ENCODE results near the gene EIF2B1. TPM values are rescaled to one million over a fixed set of nuclear protein-coding genes. Genes with fewer than 3 reads are reported as not detected.
"Not testable (repeated sequence)": the region's sequence is repeated elsewhere in the genome, so short reads cannot be mapped to it uniquely, and the experiment has no call there.

The EIF2B1 gene
- total and polyA plus RNA-seq, 4 donors, result 18.5 to 43.6 (median 37.3) TPM

DNA sequence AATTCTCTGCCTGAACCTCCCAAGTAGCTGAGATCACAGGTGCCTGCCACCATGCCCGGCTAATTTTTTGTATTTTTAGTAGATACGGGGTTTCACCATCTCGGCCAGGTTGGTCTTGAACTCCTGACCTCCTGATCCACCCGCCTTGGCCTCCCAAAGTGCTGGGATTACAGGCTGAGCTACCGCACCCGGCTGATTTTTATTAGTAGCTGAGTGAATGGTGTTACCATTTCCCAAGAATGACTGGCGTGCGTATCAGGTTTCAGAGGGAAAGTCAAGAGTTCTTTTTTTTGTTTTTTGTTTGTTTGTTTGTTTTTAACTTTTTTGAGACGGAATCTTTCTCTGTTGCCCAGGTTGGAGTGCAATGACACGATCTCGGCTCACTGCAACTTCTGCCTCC is 30.0 kb downstream of the EIF2B1 start:
- ATAC-seq (ENCODE audit: low FRiP score); H3K9me3 ChIP-seq (ENCODE audit: control insufficient read depth, low read length); DNase-seq; H3K27ac ChIP-seq (ENCODE audit: low read depth in 1 of 2, low read length in 2 of 2); H3K36me3 ChIP-seq (ENCODE audit: control insufficient read depth in 1 of 2, insufficient read depth in 2 of 2, low read length in 1 of 2); H3K4me1 ChIP-seq (ENCODE audit: control insufficient read depth in 1 of 2, insufficient read depth in 2 of 2, low read length in 2 of 2); H3K27me3 ChIP-seq (ENCODE audit: control insufficient read depth in 1 of 2, insufficient read depth in 2 of 2, low read length in 1 of 2); intact Hi-C loops (cut with DNase I); H3K4me3 ChIP-seq (ENCODE audit: low read length in 2 of 2): not testable (repeated sequence)
- WGBS, 2 donors, result 88 to 89% methylated on average over 11 of the region's 11 CpGs

DNA sequence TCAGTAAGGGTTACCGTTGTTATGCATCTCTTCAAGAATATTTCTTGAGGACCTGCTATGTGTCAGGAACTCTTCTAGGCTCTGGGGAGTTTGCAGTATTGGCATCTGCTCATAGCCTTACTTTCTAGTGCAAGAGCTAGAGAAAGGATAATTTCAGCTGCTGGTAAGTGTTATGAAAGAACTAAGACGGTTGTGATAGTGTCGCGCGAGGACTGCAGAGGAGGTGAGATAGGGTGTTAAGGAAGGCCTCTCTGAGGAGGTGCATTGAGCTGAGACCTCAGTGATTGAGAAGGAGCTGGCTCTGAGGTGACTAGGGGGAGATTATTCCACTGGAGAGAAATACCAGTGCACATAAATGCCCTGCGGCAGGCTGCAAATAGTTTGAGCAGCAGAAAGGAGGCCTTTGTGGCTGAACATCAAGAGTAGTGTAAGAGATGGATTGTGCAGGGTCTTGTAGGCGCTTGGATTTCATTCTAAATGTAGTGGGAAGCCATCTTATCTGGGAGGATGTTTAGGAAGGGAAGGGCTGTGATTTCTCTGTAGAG is 30.8 kb downstream of the EIF2B1 start:
- H3K4me1 ChIP-seq (ENCODE audit: control insufficient read depth in 1 of 2, insufficient read depth in 2 of 2, low read length in 2 of 2), result peaks cover 0 to 5% of the 10 kb centered on the region in 2 donors
- 14 to 15% methylated on average over 7 of the region's 7 CpGs for WGBS, 2 donors
- H3K27ac ChIP-seq (ENCODE audit: low read depth in 1 of 2, low read length in 2 of 2), result no peak overlapping the region
- no peaks in the 10 kb centered on the region for H3K27me3 ChIP-seq (ENCODE audit: control insufficient read depth in 1 of 2, insufficient read depth in 2 of 2, low read length in 1 of 2)
- intact Hi-C loops (cut with DNase I), result no loop called here
- ATAC-seq (ENCODE audit: low FRiP score) (no peak), DNase-seq (no peak)
- no peaks in the 10 kb centered on the region for H3K9me3 ChIP-seq (ENCODE audit: control insufficient read depth, low read length)
- peak overlapping the region; percentile 52 to 86 for H3K4me3 ChIP-seq (ENCODE audit: low read length in 2 of 2)
- H3K36me3 ChIP-seq (ENCODE audit: control insufficient read depth in 1 of 2, insufficient read depth in 2 of 2, low read length in 1 of 2), result no peaks in the 10 kb centered on the region

GRCh38 chr12:123601602-123602489 is 31.6 kb downstream of the EIF2B1 start, which contains the start of gene DDX55:
TSS of gene DDX55 (plus strand) at chr12:123602099. CDS start at chr12:123602149, 50 bp downstream.
- Histone ChIP-seq H3K4me1 (ENCODE audit: control insufficient read depth in 1 of 2, insufficient read depth in 2 of 2, low read length in 2 of 2) (peaks cover 0 to 5% of the 10 kb centered on the region in 2 donors), H3K4me3 (ENCODE audit: low read length in 2 of 2) (peak within 1 kb of the TSS; percentile 52 to 86), H3K27ac (ENCODE audit: low read depth in 1 of 2, low read length in 2 of 2) (peak within 1 kb of the TSS; percentile 4 to 69), H3K36me3 (ENCODE audit: control insufficient read depth in 1 of 2, insufficient read depth in 2 of 2, low read length in 1 of 2) (no peaks in the 10 kb centered on the region), H3K27me3 (ENCODE audit: control insufficient read depth in 1 of 2, insufficient read depth in 2 of 2, low read length in 1 of 2) (no peaks in the 10 kb centered on the region), H3K9me3 (ENCODE audit: control insufficient read depth, low read length) (no peaks in the 10 kb centered on the region)
- ATAC-seq (ENCODE audit: low FRiP score) (peak; percentile 96), DNase-seq (peak; percentile 90 to 94)
- intact Hi-C loops (cut with DNase I), result no loop called here
- WGBS, 2 donors, result 0% methylated on average over 68 to 81 of the region's 81 CpGs

DNA sequence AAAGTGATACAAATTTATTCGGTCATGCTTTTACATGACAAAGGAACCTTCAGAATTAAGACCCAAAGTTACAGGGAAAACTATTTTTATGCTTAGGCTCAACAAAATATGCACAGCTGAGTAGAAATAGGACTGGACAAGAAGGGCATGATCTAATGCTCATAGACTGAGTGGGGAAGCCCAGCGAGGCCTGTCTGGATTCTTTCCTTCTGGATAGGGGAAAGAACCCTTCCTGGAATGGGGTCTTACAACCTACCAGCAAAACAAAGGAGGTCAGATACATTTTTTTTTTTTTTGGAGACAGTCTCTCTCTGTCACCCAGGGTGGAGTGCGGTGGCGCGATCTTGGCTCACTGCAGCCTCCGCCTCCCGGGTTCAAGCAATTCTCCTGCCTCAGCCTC is 33.8 kb downstream of the EIF2B1 start:
- H3K4me1 ChIP-seq (ENCODE audit: control insufficient read depth in 1 of 2, insufficient read depth in 2 of 2, low read length in 2 of 2), result peaks cover 0 to 5% of the 10 kb centered on the region in 2 donors
- no peaks in the 10 kb centered on the region for H3K27me3 ChIP-seq (ENCODE audit: control insufficient read depth in 1 of 2, insufficient read depth in 2 of 2, low read length in 1 of 2)
- DNase-seq, result no peak
- intact Hi-C loops (cut with DNase I), result no loop called here
- H3K27ac ChIP-seq (ENCODE audit: low read depth in 1 of 2, low read length in 2 of 2), result no peak overlapping the region
- H3K9me3 ChIP-seq (ENCODE audit: control insufficient read depth, low read length), result no peaks in the 10 kb centered on the region
- 86% methylated on average over 7 of the region's 7 CpGs for whole genome bisulfite sequencing, 2 donors
- no peaks in the 10 kb centered on the region for H3K36me3 ChIP-seq (ENCODE audit: control insufficient read depth in 1 of 2, insufficient read depth in 2 of 2, low read length in 1 of 2)
- no peak overlapping the region for H3K4me3 ChIP-seq (ENCODE audit: low read length in 2 of 2)
- no peak for ATAC-seq (ENCODE audit: low FRiP score)

DNA sequence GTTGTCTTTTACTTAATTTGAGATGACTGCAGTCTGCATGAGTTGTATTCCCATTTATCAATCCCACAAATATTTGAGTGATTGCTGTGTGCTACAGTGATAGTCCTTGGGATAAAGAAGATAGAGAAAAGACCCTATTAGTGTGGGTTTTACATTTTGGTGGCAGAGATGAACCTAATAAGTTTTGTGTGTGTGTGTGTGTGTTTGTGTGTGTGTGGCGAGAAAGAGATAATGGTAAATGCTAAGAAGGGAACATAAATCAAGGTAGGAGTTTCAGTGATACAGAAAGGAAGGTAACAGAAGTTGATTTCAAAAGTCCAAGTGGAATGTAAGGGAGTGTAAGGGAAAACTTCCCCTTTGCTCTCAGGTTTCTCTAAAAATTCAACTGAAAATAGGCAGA is 34.2 kb downstream of the EIF2B1 start:
- Histone ChIP-seq H3K4me1 (ENCODE audit: control insufficient read depth in 1 of 2, insufficient read depth in 2 of 2, low read length in 2 of 2) (peaks cover 0 to 5% of the 10 kb centered on the region in 2 donors), H3K9me3 (ENCODE audit: control insufficient read depth, low read length) (no peaks in the 10 kb centered on the region), H3K27ac (ENCODE audit: low read depth in 1 of 2, low read length in 2 of 2) (no peak overlapping the region), H3K36me3 (ENCODE audit: control insufficient read depth in 1 of 2, insufficient read depth in 2 of 2, low read length in 1 of 2) (no peaks in the 10 kb centered on the region), H3K4me3 (ENCODE audit: low read length in 2 of 2) (no peak overlapping the region), H3K27me3 (ENCODE audit: control insufficient read depth in 1 of 2, insufficient read depth in 2 of 2, low read length in 1 of 2) (no peaks in the 10 kb centered on the region)
- intact Hi-C loops (cut with DNase I), result no loop called here
- ATAC-seq (ENCODE audit: low FRiP score) (no peak), DNase-seq (no peak)
- 97% methylated on average over 1 of the region's 1 CpG for WGBS, 2 donors

DNA sequence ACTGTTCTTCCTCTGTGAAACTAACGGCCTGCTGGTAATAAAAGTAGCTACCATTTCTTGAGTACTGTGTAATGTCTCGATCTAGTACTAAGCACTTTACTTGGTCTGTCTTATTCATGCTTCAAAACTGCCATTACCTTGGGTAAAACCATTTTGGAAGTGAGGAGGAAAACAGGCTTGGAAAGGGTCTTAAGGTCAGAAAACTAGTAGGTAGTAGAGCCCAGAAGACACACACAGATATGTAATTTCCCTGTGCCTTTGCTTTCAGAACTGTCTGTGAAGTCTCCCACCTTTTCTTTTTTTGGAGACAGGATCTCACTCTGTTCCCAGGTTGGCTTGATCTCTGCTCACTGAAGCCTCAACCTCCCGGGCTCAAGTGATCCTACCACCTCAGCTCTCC is 35.0 kb downstream of the EIF2B1 start:
- no peaks in the 10 kb centered on the region for H3K36me3 ChIP-seq (ENCODE audit: control insufficient read depth in 1 of 2, insufficient read depth in 2 of 2, low read length in 1 of 2)
- 69 to 72% methylated on average over 3 of the region's 3 CpGs for WGBS, 2 donors
- H3K27me3 ChIP-seq (ENCODE audit: control insufficient read depth in 1 of 2, insufficient read depth in 2 of 2, low read length in 1 of 2), result no peaks in the 10 kb centered on the region
- H3K9me3 ChIP-seq (ENCODE audit: control insufficient read depth, low read length), result no peaks in the 10 kb centered on the region
- no peak overlapping the region for H3K27ac ChIP-seq (ENCODE audit: low read depth in 1 of 2, low read length in 2 of 2)
- peaks cover 0 to 5% of the 10 kb centered on the region in 2 donors for H3K4me1 ChIP-seq (ENCODE audit: control insufficient read depth in 1 of 2, insufficient read depth in 2 of 2, low read length in 2 of 2)
- intact Hi-C loops (cut with DNase I), result no loop called here
- no peak overlapping the region for H3K4me3 ChIP-seq (ENCODE audit: low read length in 2 of 2)
- no peak for ATAC-seq (ENCODE audit: low FRiP score)
- DNase-seq, result no peak

DNA sequence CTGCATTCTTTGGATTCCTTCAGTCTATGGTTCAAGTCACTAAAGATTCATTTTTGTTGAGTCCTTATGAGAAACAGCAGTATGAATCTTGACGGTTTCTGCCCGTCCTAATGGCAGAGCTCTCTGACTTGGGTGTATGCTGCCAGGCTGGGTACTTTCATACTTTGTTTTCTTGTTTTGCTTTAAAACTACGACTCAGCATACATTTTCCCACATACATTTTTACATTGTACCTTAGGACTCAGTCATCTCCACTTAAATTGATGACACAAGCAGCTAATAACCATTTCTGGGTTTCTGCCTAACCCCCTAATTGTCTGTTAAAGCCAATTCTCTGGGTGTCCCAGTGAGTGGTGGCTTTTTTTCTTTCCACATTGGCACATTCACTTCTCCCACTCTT is 36.4 kb downstream of the EIF2B1 start:
- no peaks in the 10 kb centered on the region for H3K36me3 ChIP-seq (ENCODE audit: control insufficient read depth in 1 of 2, insufficient read depth in 2 of 2, low read length in 1 of 2)
- ATAC-seq (ENCODE audit: low FRiP score), result no peak
- intact Hi-C loops (cut with DNase I), result no loop called here
- WGBS, 2 donors, result 45 to 60% methylated on average over 3 of the region's 3 CpGs
- no peaks in the 10 kb centered on the region for H3K9me3 ChIP-seq (ENCODE audit: control insufficient read depth, low read length)
- no peak for DNase-seq
- no peaks in the 10 kb centered on the region for H3K4me1 ChIP-seq (ENCODE audit: control insufficient read depth in 1 of 2, insufficient read depth in 2 of 2, low read length in 2 of 2)
- H3K27ac ChIP-seq (ENCODE audit: low read depth in 1 of 2, low read length in 2 of 2), result no peak overlapping the region
- H3K4me3 ChIP-seq (ENCODE audit: low read length in 2 of 2), result no peak overlapping the region
- H3K27me3 ChIP-seq (ENCODE audit: control insufficient read depth in 1 of 2, insufficient read depth in 2 of 2, low read length in 1 of 2), result no peaks in the 10 kb centered on the region

GRCh38 chr12:123595729-123596128 is 37.8 kb downstream of the EIF2B1 start:
- no peak overlapping the region for H3K4me3 ChIP-seq (ENCODE audit: low read length in 2 of 2)
- intact Hi-C loops (cut with DNase I), result no loop called here
- ATAC-seq (ENCODE audit: low FRiP score) (no peak), DNase-seq (no peak)
- H3K27me3 ChIP-seq (ENCODE audit: control insufficient read depth in 1 of 2, insufficient read depth in 2 of 2, low read length in 1 of 2), result no peaks in the 10 kb centered on the region
- no peak overlapping the region for H3K27ac ChIP-seq (ENCODE audit: low read depth in 1 of 2, low read length in 2 of 2)
- H3K4me1 ChIP-seq (ENCODE audit: control insufficient read depth in 1 of 2, insufficient read depth in 2 of 2, low read length in 2 of 2), result no peaks in the 10 kb centered on the region
- peaks cover 0 to 3% of the 10 kb centered on the region in 2 donors for H3K36me3 ChIP-seq (ENCODE audit: control insufficient read depth in 1 of 2, insufficient read depth in 2 of 2, low read length in 1 of 2)
- no peaks in the 10 kb centered on the region for H3K9me3 ChIP-seq (ENCODE audit: control insufficient read depth, low read length)
